AG10803 (cell line): ENCODE results near the gene PADI4.

Experiments
- DNase-seq: peaks from one replicate; pipeline ENCODE4 v3.0.0; 2010; ENCODE audit warnings: low read depth
- H3K4me3 ChIP-seq: 2 replicates; pipeline ENCODE4 v1.5.1; 2011; ENCODE audit warnings: mild to moderate bottlenecking, low read length, control low read depth
- CTCF ChIP-seq: conservative IDR thresholded peaks from 2 replicates; pipeline ENCODE4 v1.5.1; 2011; ENCODE audit warnings: mild to moderate bottlenecking, low read length, control low read depth, inconsistent platforms

Gene PADI4

GRCh38 chr1:17293681-17294425 lies 14.1 kb upstream of the PADI4 start:
- no peak overlapping the region for H3K4me3 ChIP-seq
- no peak for DNase-seq
- TF ChIP-seq CTCF = no peak

- no peak overlapping the region for H3K4me3 ChIP-seq
- TF ChIP-seq CTCF = no peak
- DNase-seq = no peak
Observed at GRCh38 chr1:17295292-17295691, 12.7 kb upstream of the PADI4 start.

- TF ChIP-seq CTCF = no peak
- H3K4me3 ChIP-seq = no peak overlapping the region
- DNase-seq = no peak
Observed at GRCh38 chr1:17296086-17296485, 11.9 kb upstream of the PADI4 start.

- TF ChIP-seq CTCF = no peak
- no peak for DNase-seq
- no peak overlapping the region for H3K4me3 ChIP-seq
Observed at GRCh38 chr1:17297991-17298390, 10.0 kb upstream of the PADI4 start.

GRCh38 chr1:17301767-17302166 lies 6.2 kb upstream of the PADI4 start:
- DNase-seq = no peak
- TF ChIP-seq CTCF = no peak
- H3K4me3 ChIP-seq = no peak overlapping the region

- no peak for TF ChIP-seq CTCF
- H3K4me3 ChIP-seq = no peak overlapping the region
- no peak for DNase-seq
Observed at GRCh38 chr1:17304151-17304825, 3.7 kb upstream of the PADI4 start.

GRCh38 chr1:17304826-17305175 lies 3.2 kb upstream of the PADI4 start:
- no peak overlapping the region for H3K4me3 ChIP-seq
- no peak for DNase-seq
- no peak for TF ChIP-seq CTCF
